Uterus (tissue), 4 donors: ENCODE results near the gene LRRIQ4. TPM values are rescaled to one million over a fixed set of nuclear protein-coding genes. Genes with fewer than 3 reads are reported as not detected.

Experiments
- DNase-seq, 2 donors: peaks; one replicate each; pipeline ENCODE4 v3.0.0-alpha.2; 2019 to 2020
- H3K27ac ChIP-seq, 2 donors: fragments of 200-600 bp; sonication (generic); 1 replicate in 1 of 2; 2 replicates in 1 of 2; pipeline ENCODE4 v1.5.1; 2016 to 2018
- H3K27me3 ChIP-seq, 2 donors: fragments of 200-600 bp; sonication (generic); one replicate each; pipeline ENCODE4 v1.5.1; 2018 to 2019; ENCODE audit warnings: control low read depth in 1 of 2
- H3K36me3 ChIP-seq, 2 donors: fragments of 200-600 bp; sonication (generic); one replicate each; pipeline ENCODE4 v1.5.1; 2019; ENCODE audit warnings: control low read depth in 1 of 2
- H3K4me1 ChIP-seq, 2 donors: fragments of 200-600 bp; sonication (generic); one replicate each; pipeline ENCODE4 v1.5.1; 2018 to 2019; ENCODE audit warnings: control low read depth in 1 of 2
- H3K4me3 ChIP-seq, 2 donors: fragments of 200-600 bp; sonication (generic); 1 replicate in 1 of 2; 2 replicates in 1 of 2; pipeline ENCODE4 v1.5.1; 2018 to 2019; ENCODE audit warnings: mild to moderate bottlenecking in 1 of 2
- H3K9me3 ChIP-seq, 2 donors: fragments of 200-600 bp; sonication (generic); one replicate each; pipeline ENCODE4 v1.5.1; 2019; ENCODE audit warnings: control low read depth in 1 of 2
- POLR2A ChIP-seq, 2 donors: fragments of 450-650 bp; IDR thresholded peaks; one replicate each; pipeline ENCODE4 v1.6.1; 2016; ENCODE audit warnings: antibody characterized with exemption in 2 of 2, mild to moderate bottlenecking in 1 of 2, moderate library complexity in 1 of 2
- intact Hi-C: fragments of 100-400 bp; cut with DNase I; formaldehyde crosslinking; loops from one replicate; pipeline ENCODE4 v1.15.1; 2023; ENCODE audit warnings: low total_unique reads
- total RNA-seq, 4 donors: library from RNA; depleted of rRNA in 3 of 4; stranded (reverse); fragments of >200 nt in 3 of 4; gene quantifications; one replicate each; pipeline versions ENCODE4 v1.1.0 to v1.2.4, GENCODE V29; 2014 to 2023
- TF ChIP-seq, protein P1 (sequence below), 4 experiments: fragments of 200-600 bp in 2 of 4; fragments of 450-650 bp in 2 of 4; sonication (generic) in 2 of 4; IDR thresholded peaks; one replicate each; pipeline ENCODE4 v1.5.1; 2016 to 2019; ENCODE audit warnings: antibody characterized with exemption in 4 of 4, mild to moderate bottlenecking in 2 of 4, moderate library complexity in 1 of 4
- donor health status: DM: yes; HTN: yes; CAD: no.

LRRIQ4 gene
- total RNA-seq, 4 donors from 2014 or later: 0.14 TPM; not detected in 3

DNA sequence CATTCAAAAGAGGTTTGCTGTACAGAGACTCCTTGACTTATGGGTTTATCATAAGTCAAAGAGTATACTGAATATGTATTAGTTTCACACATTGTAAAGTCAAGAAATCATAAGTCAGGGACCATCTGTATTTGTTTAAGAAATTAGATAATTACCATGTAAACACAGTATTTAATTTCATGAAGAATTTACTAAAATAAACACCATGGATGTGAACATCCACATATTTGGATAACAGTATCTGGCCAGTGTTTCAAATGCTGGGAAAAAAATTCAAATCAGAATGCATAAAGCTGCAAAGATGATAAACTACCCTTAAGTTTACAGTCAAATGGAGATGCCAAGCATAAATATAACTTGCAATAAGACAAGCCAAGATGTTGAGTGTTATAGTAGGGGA lies 22.5 kb upstream of the LRRIQ4 start:
- TF ChIP-seq POLR2A (IDR thresholded peaks at IDR 0.05): no peak
- TF ChIP-seq, protein P1, sequence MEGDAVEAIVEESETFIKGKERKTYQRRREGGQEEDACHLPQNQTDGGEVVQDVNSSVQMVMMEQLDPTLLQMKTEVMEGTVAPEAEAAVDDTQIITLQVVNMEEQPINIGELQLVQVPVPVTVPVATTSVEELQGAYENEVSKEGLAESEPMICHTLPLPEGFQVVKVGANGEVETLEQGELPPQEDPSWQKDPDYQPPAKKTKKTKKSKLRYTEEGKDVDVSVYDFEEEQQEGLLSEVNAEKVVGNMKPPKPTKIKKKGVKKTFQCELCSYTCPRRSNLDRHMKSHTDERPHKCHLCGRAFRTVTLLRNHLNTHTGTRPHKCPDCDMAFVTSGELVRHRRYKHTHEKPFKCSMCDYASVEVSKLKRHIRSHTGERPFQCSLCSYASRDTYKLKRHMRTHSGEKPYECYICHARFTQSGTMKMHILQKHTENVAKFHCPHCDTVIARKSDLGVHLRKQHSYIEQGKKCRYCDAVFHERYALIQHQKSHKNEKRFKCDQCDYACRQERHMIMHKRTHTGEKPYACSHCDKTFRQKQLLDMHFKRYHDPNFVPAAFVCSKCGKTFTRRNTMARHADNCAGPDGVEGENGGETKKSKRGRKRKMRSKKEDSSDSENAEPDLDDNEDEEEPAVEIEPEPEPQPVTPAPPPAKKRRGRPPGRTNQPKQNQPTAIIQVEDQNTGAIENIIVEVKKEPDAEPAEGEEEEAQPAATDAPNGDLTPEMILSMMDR (IDR thresholded peaks at IDR 0.05): no peak
- Histone ChIP-seq H3K27ac (no peak overlapping the region), H3K36me3 (no peaks in the 10 kb centered on the region), H3K27me3 (no peaks in the 10 kb centered on the region), H3K4me3 (no peak overlapping the region), H3K4me1 (no peaks in the 10 kb centered on the region), H3K9me3 (no peaks in the 10 kb centered on the region)
- DNase-seq: no peak
- intact Hi-C loops: no loop called here

DNA sequence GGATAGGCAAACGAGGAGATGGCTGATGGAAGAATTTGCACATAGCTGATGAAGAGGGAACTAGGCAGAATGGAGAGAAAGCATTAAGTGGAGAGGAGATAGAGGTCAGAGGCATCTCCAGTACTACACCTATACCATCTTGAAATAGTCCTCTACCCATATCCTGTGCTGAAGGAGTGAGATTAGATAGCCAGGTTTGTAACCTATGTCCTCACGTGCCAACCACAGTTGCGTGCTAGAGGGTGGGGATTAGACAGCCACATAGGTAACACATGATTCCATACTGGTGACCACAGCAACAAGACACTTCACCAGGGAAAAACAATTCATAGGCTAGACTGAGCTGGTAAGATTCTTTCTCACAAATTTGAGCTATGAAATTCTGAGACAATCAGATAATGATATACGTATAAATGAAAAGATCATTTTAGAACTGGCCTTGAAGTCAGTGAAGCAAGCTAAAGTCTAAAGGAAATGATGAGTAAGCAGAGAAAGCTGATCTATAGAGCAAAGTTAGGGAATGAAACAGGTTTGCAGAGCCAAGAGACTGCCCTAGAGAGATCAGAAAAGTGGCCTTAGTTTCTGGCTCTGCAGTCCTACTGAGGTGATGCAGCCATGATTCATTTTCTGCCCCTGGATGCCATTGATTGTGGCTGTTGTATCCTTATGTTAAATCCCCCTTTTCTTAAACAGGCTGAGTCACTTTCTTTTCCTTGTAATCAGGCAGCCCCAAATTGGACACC lies 21.8 kb upstream of the LRRIQ4 start:
- Histone ChIP-seq H3K9me3 (no peaks in the 10 kb centered on the region), H3K4me1 (no peaks in the 10 kb centered on the region), H3K36me3 (no peaks in the 10 kb centered on the region), H3K27me3 (no peaks in the 10 kb centered on the region), H3K4me3 (no peak overlapping the region), H3K27ac (no peak overlapping the region)
- TF ChIP-seq, protein P1 (IDR thresholded peaks at IDR 0.05): no peak
- TF ChIP-seq POLR2A (IDR thresholded peaks at IDR 0.05): no peak
- intact Hi-C loops: no loop called here
- no peak for DNase-seq

DNA sequence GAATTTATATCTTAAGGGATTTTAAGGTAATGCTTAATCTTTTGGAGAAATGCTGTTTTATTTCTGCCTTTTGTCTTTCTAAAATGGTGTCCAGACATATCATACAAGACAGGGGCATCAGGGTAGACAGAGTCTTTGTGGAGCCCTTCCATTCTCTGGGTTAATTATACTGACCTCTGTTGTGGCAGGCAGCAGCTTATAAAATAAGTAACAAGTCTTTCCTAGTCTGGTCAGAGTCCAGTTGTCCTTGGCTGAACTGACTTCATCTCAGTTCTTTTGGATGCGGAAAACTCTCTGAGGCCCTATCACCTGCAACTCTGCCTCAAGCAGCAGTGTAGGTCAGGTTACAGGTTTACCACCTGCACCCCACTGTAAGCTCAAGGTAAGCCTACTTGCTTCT lies 20.3 kb upstream of the LRRIQ4 start:
- Histone ChIP-seq H3K27ac (no peak overlapping the region), H3K27me3 (no peaks in the 10 kb centered on the region), H3K4me1 (no peaks in the 10 kb centered on the region), H3K4me3 (no peak overlapping the region), H3K36me3 (no peaks in the 10 kb centered on the region), H3K9me3 (no peaks in the 10 kb centered on the region)
- DNase-seq: no peak
- intact Hi-C loops: no loop called here
- TF ChIP-seq, protein P1 (IDR thresholded peaks at IDR 0.05): no peak
- TF ChIP-seq POLR2A (IDR thresholded peaks at IDR 0.05): no peak

DNA sequence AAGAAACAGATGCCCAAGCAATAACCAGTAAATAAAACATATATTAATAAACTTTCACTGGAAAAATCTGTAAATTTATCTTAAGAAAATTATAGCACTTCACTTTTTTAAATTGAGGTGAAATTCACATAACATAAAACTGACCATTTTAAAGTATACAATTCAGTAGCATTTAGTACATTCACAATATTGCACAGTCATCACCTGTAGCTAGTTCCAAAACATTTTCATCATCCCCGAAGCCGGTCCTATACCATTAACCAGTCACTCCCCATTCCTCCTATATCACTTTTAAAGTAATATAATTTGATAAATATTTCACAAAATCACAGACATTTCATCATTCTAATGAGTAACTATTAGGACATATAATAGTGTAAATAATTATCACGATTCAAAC lies 8.0 kb upstream of the LRRIQ4 start:
- Histone ChIP-seq H3K9me3 (no peaks in the 10 kb centered on the region), H3K4me3 (no peak overlapping the region), H3K4me1 (no peaks in the 10 kb centered on the region), H3K36me3 (no peaks in the 10 kb centered on the region), H3K27ac (no peak overlapping the region), H3K27me3 (no peaks in the 10 kb centered on the region)
- DNase-seq: no peak
- intact Hi-C loops: no loop called here
- TF ChIP-seq POLR2A (IDR thresholded peaks at IDR 0.05): no peak
- TF ChIP-seq, protein P1 (IDR thresholded peaks at IDR 0.05): no peak

DNA sequence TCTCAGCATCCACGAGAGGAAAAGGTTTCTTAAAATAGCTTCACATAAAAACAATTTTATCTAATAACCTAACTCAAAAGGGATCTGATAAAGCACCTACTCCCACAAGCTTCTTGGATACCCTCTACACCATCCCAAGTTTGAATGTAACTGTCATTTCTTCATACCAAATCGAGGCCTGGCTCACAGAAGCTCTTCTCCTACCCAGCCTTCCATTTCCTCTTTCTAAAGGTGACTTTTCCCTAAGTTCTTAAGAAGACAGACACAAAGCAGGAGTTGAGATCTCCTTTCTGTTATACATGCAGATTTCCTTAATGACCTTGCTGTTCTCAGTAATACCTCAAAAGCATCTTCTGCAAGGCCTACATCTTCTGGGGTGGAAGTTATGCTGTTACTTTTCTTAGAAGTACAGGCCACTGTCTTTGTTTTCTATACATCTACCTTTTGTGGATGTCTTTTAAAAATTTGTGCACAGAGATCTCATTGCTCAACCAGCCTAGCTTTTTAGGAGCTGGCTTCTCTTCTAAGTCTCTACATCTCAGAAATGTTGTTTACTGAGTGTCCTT lies 3.4 kb upstream of the LRRIQ4 start:
- H3K27me3 ChIP-seq: no peaks in the 10 kb centered on the region
- no peaks in the 10 kb centered on the region for H3K4me1 ChIP-seq
- H3K27ac ChIP-seq: no peak overlapping the region
- H3K36me3 ChIP-seq: no peaks in the 10 kb centered on the region
- no peak for DNase-seq
- intact Hi-C loops: no loop called here
- TF ChIP-seq POLR2A (IDR thresholded peaks at IDR 0.05): no peak
- TF ChIP-seq, protein P1 (IDR thresholded peaks at IDR 0.05): no peak
- H3K4me3 ChIP-seq: no peak overlapping the region
- no peaks in the 10 kb centered on the region for H3K9me3 ChIP-seq
